GM23338 (cell line): ENCODE measurements around the gene HEMK1.

Experiments used
- CTCF ChIP-seq, 2 experiments: fragments of 200-600 bp in 1 of 2; sonication (generic) in 1 of 2; conservative IDR thresholded peaks; 2 replicates each; pipeline versions ENCODE4 v1.5.1 to v1.6.1; 2016 to 2017; ENCODE audit warnings: antibody characterized with exemption in 2 of 2, low read depth in 2 of 2, mild to moderate bottlenecking in 2 of 2, moderate library complexity in 1 of 2
- EZH2 ChIP-seq: fragments of 200-600 bp; sonication (generic); IDR thresholded peaks from one replicate; pipeline ENCODE4 v1.8.0; 2017; ENCODE audit warnings: antibody characterized with exemption, mild to moderate bottlenecking, low read depth; ENCODE audit not compliant: unreplicated experiment
- EZH2phosphoT487 ChIP-seq: fragments of 200-600 bp; sonication (generic); IDR thresholded peaks from one replicate; pipeline ENCODE4 v1.8.1; 2018; ENCODE audit warnings: antibody characterized with exemption; ENCODE audit not compliant: unreplicated experiment
- REST ChIP-seq: IDR thresholded peaks from one replicate; pipeline ENCODE4 v1.6.1; 2018; ENCODE audit warnings: antibody characterized with exemption; ENCODE audit not compliant: unreplicated experiment

GRCh38 chr3:50625231-50626182 lies 56.2 kb downstream of the HEMK1 start:
- TF ChIP-seq EZH2 (no peak), CTCF (conservative IDR thresholded peaks at IDR 0.05; ENCODE audit: low read depth in 2 of 2) (no peak), EZH2phosphoT487 (no peak), REST (no peak)
